GM13976 (cell line): ENCODE measurements around the gene TNNT2.
A peak's percentile ranks its signal among the peaks of the same experiment; 100 is the strongest.

Experiments
- DNase-seq: peaks from one replicate; pipeline ENCODE4 v3.0.0; 2012; ENCODE audit warnings: low spot score
- in situ Hi-C: fragments of 300-500 bp; cut with MboI; formaldehyde crosslinking; loops from one replicate; pipeline ENCODE4 v1.12.0; 2022; ENCODE audit warnings: low sequenced_read_pairs, mixed read lengths, inconsistent platforms; ENCODE audit not compliant: unreplicated experiment
- TF ChIP-seq, protein P1 (sequence below): IDR thresholded peaks from 2 replicates; pipeline ENCODE4 v1.5.1; 2012; ENCODE audit warnings: borderline replicate concordance, mild to moderate bottlenecking; ENCODE audit not compliant: insufficient read depth; ENCODE audit errors: extremely low read depth, missing control alignments, control extremely low read depth

TNNT2 gene

GRCh38 chr1:201309416-201309815 lies 68.1 kb downstream of the TNNT2 start:
- DNase-seq, result peak; percentile 48
- in situ Hi-C loops, result no loop called here
- TF ChIP-seq, protein P1, sequence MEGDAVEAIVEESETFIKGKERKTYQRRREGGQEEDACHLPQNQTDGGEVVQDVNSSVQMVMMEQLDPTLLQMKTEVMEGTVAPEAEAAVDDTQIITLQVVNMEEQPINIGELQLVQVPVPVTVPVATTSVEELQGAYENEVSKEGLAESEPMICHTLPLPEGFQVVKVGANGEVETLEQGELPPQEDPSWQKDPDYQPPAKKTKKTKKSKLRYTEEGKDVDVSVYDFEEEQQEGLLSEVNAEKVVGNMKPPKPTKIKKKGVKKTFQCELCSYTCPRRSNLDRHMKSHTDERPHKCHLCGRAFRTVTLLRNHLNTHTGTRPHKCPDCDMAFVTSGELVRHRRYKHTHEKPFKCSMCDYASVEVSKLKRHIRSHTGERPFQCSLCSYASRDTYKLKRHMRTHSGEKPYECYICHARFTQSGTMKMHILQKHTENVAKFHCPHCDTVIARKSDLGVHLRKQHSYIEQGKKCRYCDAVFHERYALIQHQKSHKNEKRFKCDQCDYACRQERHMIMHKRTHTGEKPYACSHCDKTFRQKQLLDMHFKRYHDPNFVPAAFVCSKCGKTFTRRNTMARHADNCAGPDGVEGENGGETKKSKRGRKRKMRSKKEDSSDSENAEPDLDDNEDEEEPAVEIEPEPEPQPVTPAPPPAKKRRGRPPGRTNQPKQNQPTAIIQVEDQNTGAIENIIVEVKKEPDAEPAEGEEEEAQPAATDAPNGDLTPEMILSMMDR, result no peak
